Right lobe of liver (tissue), 6 donors: Measurements from ENCODE around the gene RPRD1B. TPM values are rescaled to one million over a fixed set of nuclear protein-coding genes. Genes with fewer than 3 reads are reported as not detected.

Experiments
- ATAC-seq, 4 donors: fragments of 200-7000 bp; cut with Tn5 transposase; one replicate each; pipeline ENCODE4 v1.9.1; 2020; ENCODE audit warnings: mild to moderate bottlenecking in 4 of 4, moderate library complexity in 4 of 4
- DNase-seq, 3 donors: peaks; one replicate each; pipeline ENCODE4 v3.0.0-alpha.2; 2020
- H3K27ac ChIP-seq, 3 donors: fragments of 200-600 bp; one replicate each; pipeline ENCODE4 v1.8.0; 2022
- H3K27me3 ChIP-seq, 2 donors: fragments of 200-600 bp; one replicate each; pipeline ENCODE4 v1.8.0; 2022
- H3K36me3 ChIP-seq, 4 donors: fragments of 200-600 bp; sonication (generic) in 1 of 4; one replicate each; pipeline versions ENCODE4 v1.5.1 to v1.8.0; 2017 to 2022; ENCODE audit warnings: control low read depth in 1 of 4
- H3K4me1 ChIP-seq, 4 donors: fragments of 200-600 bp; sonication (generic) in 1 of 4; one replicate each; pipeline versions ENCODE4 v1.5.1 to v1.8.0; 2017 to 2022; ENCODE audit warnings: control low read depth in 1 of 4
- H3K4me3 ChIP-seq, 3 donors: fragments of 200-600 bp; one replicate each; pipeline ENCODE4 v1.8.0; 2022
- H3K9me3 ChIP-seq, 4 donors: fragments of 200-600 bp; sonication (generic) in 1 of 4; one replicate each; pipeline versions ENCODE4 v1.5.1 to v1.8.0; 2017 to 2022; ENCODE audit warnings: control low read depth in 1 of 4
- CTCF ChIP-seq, 4 donors: fragments of 200-600 bp in 3 of 4; fragments of 450-650 bp in 1 of 4; IDR thresholded peaks; one replicate each; pipeline versions ENCODE4 v1.5.1 to v1.8.0; 2016 to 2022; ENCODE audit warnings: antibody characterized with exemption in 4 of 4, mild to moderate bottlenecking in 2 of 4
- POLR2A ChIP-seq: fragments of 450-650 bp; IDR thresholded peaks from one replicate; pipeline ENCODE4 v1.6.1; 2017; ENCODE audit warnings: antibody characterized with exemption, mild to moderate bottlenecking
- WGBS: methylation state at CpG from one replicate; pipeline ENCODE4 v1.1.6; 2018; ENCODE audit warnings: low coverage, low lambda C conversion rate; ENCODE audit not compliant: insufficient coverage; ENCODE audit errors: missing lambda C conversion rate; 5-methylcytosine and 5-hydroxymethylcytosine counted together
- intact Hi-C, 2 donors: fragments of 100-400 bp; cut with DNase I; formaldehyde crosslinking; loops; one replicate each; pipeline versions ENCODE4 v1.11.2 to v1.14.1; 2022
- total RNA-seq, 6 experiments: library from RNA; depleted of rRNA in 2 of 6; stranded (reverse); fragments of >200 nt in 2 of 6; fragmentation: NEBNext Ultra II Directional in 3 of 6; extraction: Animal tissue kit (Norgen Biotek cat#: 25700) in 3 of 6; gene quantifications; one replicate each; pipeline versions ENCODE4 v1.1.0 to v1.2.4, GENCODE V29; 2016 to 2023
- donor health status: DM: no; HTN: yes; CAD: no.
- donor health status: DM: no; HTN: no; CAD: no.
- donor health status: DM: no; HTN: no; CAD: no.
- donor health status: DM: no; HTN: yes; CAD: no.
- donor health status: DM: no; HTN: yes; CAD: no.

The RPRD1B gene
- total RNA-seq, 6 experiments from 2014 or later = 25.0 to 153 (median 37.9) TPM

GRCh38 chr20:38112930-38113294 lies 79.4 kb downstream of the RPRD1B start:
- Histone ChIP-seq H3K4me3 (no peak overlapping the region), H3K27ac (no peak overlapping the region), H3K9me3 (no peaks in the 10 kb centered on the region), H3K27me3 (no peaks in the 10 kb centered on the region), H3K36me3 (no peaks in the 10 kb centered on the region), H3K4me1 (peaks cover 0 to 12% (median 0%) of the 10 kb centered on the region in 4 donors)
- no peak for ATAC-seq
- TF ChIP-seq CTCF (IDR thresholded peaks at IDR 0.05) (no peak), POLR2A (no peak)
- DNase-seq = no peak
- intact Hi-C loops = no loop called here
- 93% methylated on average over 5 of the region's 8 CpGs for WGBS

- TF ChIP-seq CTCF (IDR thresholded peaks at IDR 0.05) (peak; percentile 14 to 35 (median 24)), POLR2A (no peak)
- Histone ChIP-seq H3K36me3 (no peaks in the 10 kb centered on the region), H3K4me3 (no peak overlapping the region), H3K27me3 (no peaks in the 10 kb centered on the region), H3K4me1 (peaks cover 0 to 12% (median 0%) of the 10 kb centered on the region in 4 donors), H3K27ac (no peak overlapping the region), H3K9me3 (no peaks in the 10 kb centered on the region)
- ATAC-seq = peak; percentile 38 to 70 (median 58)
- DNase-seq = no peak
- WGBS = 41% methylated on average over 10 of the region's 10 CpGs
- intact Hi-C loops = no loop called here
These were observed 80.1 kb downstream of the RPRD1B start for GRCh38 chr20:38113401-38114325.

GRCh38 chr20:38114353-38114791 lies 80.8 kb downstream of the RPRD1B start:
- no peak for DNase-seq
- no peaks in the 10 kb centered on the region for H3K27me3 ChIP-seq
- H3K4me1 ChIP-seq = peaks cover 0 to 8% (median 0%) of the 10 kb centered on the region in 4 donors
- no peak overlapping the region for H3K27ac ChIP-seq
- WGBS = 96% methylated on average over 4 of the region's 4 CpGs
- H3K4me3 ChIP-seq = no peak overlapping the region
- intact Hi-C loops = no loop called here
- ATAC-seq = no peak
- no peaks in the 10 kb centered on the region for H3K9me3 ChIP-seq
- TF ChIP-seq CTCF (IDR thresholded peaks at IDR 0.05) (no peak), POLR2A (no peak)
- H3K36me3 ChIP-seq = no peaks in the 10 kb centered on the region

GRCh38 chr20:38115205-38115604 lies 81.7 kb downstream of the RPRD1B start:
- intact Hi-C loops = no loop called here
- H3K27ac ChIP-seq = no peak overlapping the region
- no peak for DNase-seq
- no peaks in the 10 kb centered on the region for H3K9me3 ChIP-seq
- TF ChIP-seq CTCF (IDR thresholded peaks at IDR 0.05) = peak in 2 of 4 donors; percentile 5 to 15
- TF ChIP-seq POLR2A = no peak
- no peaks in the 10 kb centered on the region for H3K27me3 ChIP-seq
- H3K4me1 ChIP-seq = no peaks in the 10 kb centered on the region
- ATAC-seq = peak in 1 of 4 donors; percentile 22
- H3K36me3 ChIP-seq = no peaks in the 10 kb centered on the region
- H3K4me3 ChIP-seq = no peak overlapping the region
- WGBS = 100% methylated on average over 1 of the region's 1 CpG
